HEK293 (cell line): ENCODE data around the gene SUMO3.

Source experiments
- GLIS2 ChIP-seq: fragments of 450-650 bp; formaldehyde crosslinking; IDR thresholded peaks from 2 replicates; pipeline ENCODE4 v1.5.1; 2016; ENCODE audit warnings: missing biosample characterization, missing genetic modification characterization
- HOXD13 ChIP-seq: sonication (generic); formaldehyde crosslinking; IDR thresholded peaks from 2 replicates; pipeline ENCODE4 v1.8.0; 2022; ENCODE audit warnings: missing genetic modification reagents, borderline replicate concordance
- KLF1 ChIP-seq: fragments of 450-650 bp; formaldehyde crosslinking; IDR thresholded peaks from 2 replicates; pipeline ENCODE4 v1.5.1; 2016; ENCODE audit warnings: missing biosample characterization, missing genetic modification characterization
- KLF10 ChIP-seq: fragments of 450-650 bp; IDR thresholded peaks from 2 replicates; pipeline ENCODE4 v1.5.1; 2018; ENCODE audit warnings: missing biosample characterization, mild to moderate bottlenecking, missing genetic modification characterization
- TRIM28 ChIP-seq: IDR thresholded peaks from 2 replicates; pipeline ENCODE4 v1.6.1; 2011; ENCODE audit warnings: low read length, control low read depth, borderline replicate concordance
- ZBTB20 ChIP-seq: fragments of 450-650 bp; formaldehyde crosslinking; IDR thresholded peaks from 2 replicates; pipeline ENCODE4 v1.5.1; 2016; ENCODE audit warnings: missing biosample characterization, missing genetic modification characterization
- ZBTB49 ChIP-seq: fragments of 450-650 bp; formaldehyde crosslinking; IDR thresholded peaks from 2 replicates; pipeline ENCODE4 v1.5.1; 2016; ENCODE audit warnings: missing biosample characterization, missing genetic modification characterization, low read depth
- ZNF10 ChIP-seq: fragments of 450-650 bp; formaldehyde crosslinking; IDR thresholded peaks from 2 replicates; pipeline ENCODE4 v1.5.1; 2017; ENCODE audit warnings: missing biosample characterization, missing genetic modification characterization
- ZNF202 ChIP-seq: fragments of 450-650 bp; formaldehyde crosslinking; IDR thresholded peaks from 2 replicates; pipeline ENCODE4 v1.5.1; 2016; ENCODE audit warnings: missing biosample characterization, missing genetic modification characterization, borderline replicate concordance
- ZNF214 ChIP-seq: fragments of 450-650 bp; formaldehyde crosslinking; IDR thresholded peaks from 2 replicates; pipeline ENCODE4 v1.5.1; 2017; ENCODE audit warnings: missing biosample characterization, mild to moderate bottlenecking, missing genetic modification characterization, borderline replicate concordance
- ZNF23 ChIP-seq: fragments of 450-650 bp; formaldehyde crosslinking; IDR thresholded peaks from 2 replicates; pipeline ENCODE4 v1.5.1; 2016; ENCODE audit warnings: missing biosample characterization, missing genetic modification characterization, borderline replicate concordance
- ZNF266 ChIP-seq: fragments of 450-650 bp; formaldehyde crosslinking; IDR thresholded peaks from 2 replicates; pipeline ENCODE4 v1.5.1; 2016; ENCODE audit warnings: missing biosample characterization, missing genetic modification characterization, low read depth
- ZNF280C ChIP-seq: fragments of 450-650 bp; formaldehyde crosslinking; IDR thresholded peaks from 2 replicates; pipeline ENCODE4 v1.5.1; 2016; ENCODE audit warnings: missing biosample characterization, missing genetic modification characterization
- ZNF366 ChIP-seq: fragments of 450-650 bp; formaldehyde crosslinking; conservative IDR thresholded peaks from 2 replicates; pipeline ENCODE4 v1.5.1; 2016; ENCODE audit warnings: missing biosample characterization, missing genetic modification characterization
- ZNF426 ChIP-seq: fragments of 450-650 bp; formaldehyde crosslinking; IDR thresholded peaks from 2 replicates; pipeline ENCODE4 v1.5.1; 2017; ENCODE audit warnings: missing biosample characterization, missing genetic modification characterization, mild to moderate bottlenecking, inconsistent platforms, moderate library complexity
- ZNF521 ChIP-seq: fragments of 450-650 bp; formaldehyde crosslinking; IDR thresholded peaks from 2 replicates; pipeline ENCODE4 v1.5.1; 2017; ENCODE audit warnings: missing biosample characterization, mild to moderate bottlenecking, missing genetic modification characterization
- ZNF548 ChIP-seq: fragments of 450-650 bp; formaldehyde crosslinking; IDR thresholded peaks from 2 replicates; pipeline ENCODE4 v1.5.1; 2016; ENCODE audit warnings: missing biosample characterization, missing genetic modification characterization
- ZNF571 ChIP-seq: fragments of 450-650 bp; formaldehyde crosslinking; IDR thresholded peaks from 2 replicates; pipeline ENCODE4 v1.5.0; 2017; ENCODE audit warnings: missing biosample characterization, missing genetic modification characterization
- ZNF610 ChIP-seq: fragments of 450-650 bp; formaldehyde crosslinking; IDR thresholded peaks from 2 replicates; pipeline ENCODE4 v1.5.1; 2016; ENCODE audit warnings: missing biosample characterization, missing genetic modification characterization, borderline replicate concordance
- ZNF626 ChIP-seq: fragments of 450-650 bp; sonication (Bioruptor Pico); formaldehyde crosslinking; IDR thresholded peaks from 2 replicates; pipeline ENCODE4 v1.5.1; 2018; ENCODE audit warnings: missing biosample characterization, missing genetic modification characterization, inconsistent platforms
- ZNF670 ChIP-seq: fragments of 450-650 bp; formaldehyde crosslinking; IDR thresholded peaks from 2 replicates; pipeline ENCODE4 v1.5.1; 2016; ENCODE audit warnings: missing biosample characterization, missing genetic modification characterization, low read depth
- ZXDB ChIP-seq: fragments of 450-650 bp; formaldehyde crosslinking; IDR thresholded peaks from 2 replicates; pipeline ENCODE4 v1.5.1; 2016; ENCODE audit warnings: missing biosample characterization, missing genetic modification characterization
- TF ChIP-seq, protein P1 (sequence below): fragments of 450-650 bp; formaldehyde crosslinking; IDR thresholded peaks from 2 replicates; pipeline ENCODE4 v1.5.0; 2017; ENCODE audit warnings: missing biosample characterization, missing genetic modification characterization, borderline replicate concordance
- TF ChIP-seq, protein P2 (sequence below): fragments of 450-650 bp; formaldehyde crosslinking; optimal IDR thresholded peaks from 2 replicates; pipeline ENCODE3; 2016; ENCODE audit warnings: missing biosample characterization, mild to moderate bottlenecking, missing genetic modification characterization
- TF ChIP-seq, protein P3 (sequence below): fragments of 450-650 bp; formaldehyde crosslinking; IDR thresholded peaks from 2 replicates; pipeline ENCODE4 v1.5.1; 2016; ENCODE audit warnings: missing biosample characterization, missing genetic modification characterization
- TF ChIP-seq, protein P4 (sequence below): fragments of 450-650 bp; formaldehyde crosslinking; IDR thresholded peaks from 2 replicates; pipeline ENCODE4 v1.5.1; 2017; ENCODE audit warnings: missing biosample characterization, missing genetic modification characterization

SUMO3 gene

GRCh38 chr21:44801468-44802395 is 16.1 kb downstream of the SUMO3 start, which contains the start of gene UBE2G2 (continued):
- TF ChIP-seq, protein P1, sequence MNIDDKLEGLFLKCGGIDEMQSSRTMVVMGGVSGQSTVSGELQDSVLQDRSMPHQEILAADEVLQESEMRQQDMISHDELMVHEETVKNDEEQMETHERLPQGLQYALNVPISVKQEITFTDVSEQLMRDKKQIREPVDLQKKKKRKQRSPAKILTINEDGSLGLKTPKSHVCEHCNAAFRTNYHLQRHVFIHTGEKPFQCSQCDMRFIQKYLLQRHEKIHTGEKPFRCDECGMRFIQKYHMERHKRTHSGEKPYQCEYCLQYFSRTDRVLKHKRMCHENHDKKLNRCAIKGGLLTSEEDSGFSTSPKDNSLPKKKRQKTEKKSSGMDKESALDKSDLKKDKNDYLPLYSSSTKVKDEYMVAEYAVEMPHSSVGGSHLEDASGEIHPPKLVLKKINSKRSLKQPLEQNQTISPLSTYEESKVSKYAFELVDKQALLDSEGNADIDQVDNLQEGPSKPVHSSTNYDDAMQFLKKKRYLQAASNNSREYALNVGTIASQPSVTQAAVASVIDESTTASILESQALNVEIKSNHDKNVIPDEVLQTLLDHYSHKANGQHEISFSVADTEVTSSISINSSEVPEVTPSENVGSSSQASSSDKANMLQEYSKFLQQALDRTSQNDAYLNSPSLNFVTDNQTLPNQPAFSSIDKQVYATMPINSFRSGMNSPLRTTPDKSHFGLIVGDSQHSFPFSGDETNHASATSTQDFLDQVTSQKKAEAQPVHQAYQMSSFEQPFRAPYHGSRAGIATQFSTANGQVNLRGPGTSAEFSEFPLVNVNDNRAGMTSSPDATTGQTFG (tag by site-specific recombination): no peak
- TF ChIP-seq ZXDB (tag by site-specific recombination) (peak; percentile 33), ZNF521 (tag by site-specific recombination) (no peak), ZNF214 (no peak), ZBTB20 (tag by site-specific recombination) (peak; percentile 12; the same call in 1 of the 2 replicates), ZNF610 (tag by site-specific recombination) (no peak), ZNF571 (no peak), ZNF426 (tag by site-specific recombination) (no peak), TRIM28 (no peak), ZNF202 (tag by site-specific recombination) (no peak), ZNF10 (0 out of 2 replicates have a peak, but pooled peaks have one; percentile 16), ZNF23 (no peak), KLF10 (tag by site-specific recombination) (0 out of 2 replicates have a peak, but pooled peaks have one; percentile 49), GLIS2 (tag by site-specific recombination) (peak; percentile 65), HOXD13 (CRISPR knock-in tag) (0 out of 2 replicates have a peak, but pooled peaks have one; percentile 23), ZNF366 (no peak), ZBTB49 (tag by site-specific recombination) (no peak), ZNF670 (tag by site-specific recombination) (no peak), ZNF548 (tag by site-specific recombination) (no peak), ZNF266 (tag by site-specific recombination) (no peak), ZNF280C (no peak), ZNF626 (no peak), KLF1 (tag by site-specific recombination) (no peak)
- TF ChIP-seq, protein P2, sequence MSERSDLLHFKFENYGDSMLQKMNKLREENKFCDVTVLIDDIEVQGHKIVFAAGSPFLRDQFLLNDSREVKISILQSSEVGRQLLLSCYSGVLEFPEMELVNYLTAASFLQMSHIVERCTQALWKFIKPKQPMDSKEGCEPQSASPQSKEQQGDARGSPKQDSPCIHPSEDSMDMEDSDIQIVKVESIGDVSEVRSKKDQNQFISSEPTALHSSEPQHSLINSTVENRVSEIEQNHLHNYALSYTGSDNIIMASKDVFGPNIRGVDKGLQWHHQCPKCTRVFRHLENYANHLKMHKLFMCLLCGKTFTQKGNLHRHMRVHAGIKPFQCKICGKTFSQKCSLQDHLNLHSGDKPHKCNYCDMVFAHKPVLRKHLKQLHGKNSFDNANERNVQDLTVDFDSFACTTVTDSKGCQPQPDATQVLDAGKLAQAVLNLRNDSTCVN (tag by site-specific recombination): peak; percentile 100
- TF ChIP-seq, protein P3, sequence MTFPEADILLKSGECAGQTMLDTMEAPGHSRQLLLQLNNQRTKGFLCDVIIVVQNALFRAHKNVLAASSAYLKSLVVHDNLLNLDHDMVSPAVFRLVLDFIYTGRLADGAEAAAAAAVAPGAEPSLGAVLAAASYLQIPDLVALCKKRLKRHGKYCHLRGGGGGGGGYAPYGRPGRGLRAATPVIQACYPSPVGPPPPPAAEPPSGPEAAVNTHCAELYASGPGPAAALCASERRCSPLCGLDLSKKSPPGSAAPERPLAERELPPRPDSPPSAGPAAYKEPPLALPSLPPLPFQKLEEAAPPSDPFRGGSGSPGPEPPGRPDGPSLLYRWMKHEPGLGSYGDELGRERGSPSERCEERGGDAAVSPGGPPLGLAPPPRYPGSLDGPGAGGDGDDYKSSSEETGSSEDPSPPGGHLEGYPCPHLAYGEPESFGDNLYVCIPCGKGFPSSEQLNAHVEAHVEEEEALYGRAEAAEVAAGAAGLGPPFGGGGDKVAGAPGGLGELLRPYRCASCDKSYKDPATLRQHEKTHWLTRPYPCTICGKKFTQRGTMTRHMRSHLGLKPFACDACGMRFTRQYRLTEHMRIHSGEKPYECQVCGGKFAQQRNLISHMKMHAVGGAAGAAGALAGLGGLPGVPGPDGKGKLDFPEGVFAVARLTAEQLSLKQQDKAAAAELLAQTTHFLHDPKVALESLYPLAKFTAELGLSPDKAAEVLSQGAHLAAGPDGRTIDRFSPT (tag by site-specific recombination): no peak
- TF ChIP-seq, protein P4, sequence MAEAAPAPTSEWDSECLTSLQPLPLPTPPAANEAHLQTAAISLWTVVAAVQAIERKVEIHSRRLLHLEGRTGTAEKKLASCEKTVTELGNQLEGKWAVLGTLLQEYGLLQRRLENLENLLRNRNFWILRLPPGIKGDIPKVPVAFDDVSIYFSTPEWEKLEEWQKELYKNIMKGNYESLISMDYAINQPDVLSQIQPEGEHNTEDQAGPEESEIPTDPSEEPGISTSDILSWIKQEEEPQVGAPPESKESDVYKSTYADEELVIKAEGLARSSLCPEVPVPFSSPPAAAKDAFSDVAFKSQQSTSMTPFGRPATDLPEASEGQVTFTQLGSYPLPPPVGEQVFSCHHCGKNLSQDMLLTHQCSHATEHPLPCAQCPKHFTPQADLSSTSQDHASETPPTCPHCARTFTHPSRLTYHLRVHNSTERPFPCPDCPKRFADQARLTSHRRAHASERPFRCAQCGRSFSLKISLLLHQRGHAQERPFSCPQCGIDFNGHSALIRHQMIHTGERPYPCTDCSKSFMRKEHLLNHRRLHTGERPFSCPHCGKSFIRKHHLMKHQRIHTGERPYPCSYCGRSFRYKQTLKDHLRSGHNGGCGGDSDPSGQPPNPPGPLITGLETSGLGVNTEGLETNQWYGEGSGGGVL: peak; percentile 62
